Measurements from ENCODE around the gene CIBAR2. TPM values are rescaled to one million over a fixed set of nuclear protein-coding genes. Genes with fewer than 3 reads are reported as not detected.

Gene CIBAR2
- total and polyA plus RNA-seq, 10 of the 15 experiments (the other 5 are each of a cell fraction or from before 2014, with no cell fraction given) = 0.05 to 0.16 (median 0.07) TPM; not detected in 7

DNA sequence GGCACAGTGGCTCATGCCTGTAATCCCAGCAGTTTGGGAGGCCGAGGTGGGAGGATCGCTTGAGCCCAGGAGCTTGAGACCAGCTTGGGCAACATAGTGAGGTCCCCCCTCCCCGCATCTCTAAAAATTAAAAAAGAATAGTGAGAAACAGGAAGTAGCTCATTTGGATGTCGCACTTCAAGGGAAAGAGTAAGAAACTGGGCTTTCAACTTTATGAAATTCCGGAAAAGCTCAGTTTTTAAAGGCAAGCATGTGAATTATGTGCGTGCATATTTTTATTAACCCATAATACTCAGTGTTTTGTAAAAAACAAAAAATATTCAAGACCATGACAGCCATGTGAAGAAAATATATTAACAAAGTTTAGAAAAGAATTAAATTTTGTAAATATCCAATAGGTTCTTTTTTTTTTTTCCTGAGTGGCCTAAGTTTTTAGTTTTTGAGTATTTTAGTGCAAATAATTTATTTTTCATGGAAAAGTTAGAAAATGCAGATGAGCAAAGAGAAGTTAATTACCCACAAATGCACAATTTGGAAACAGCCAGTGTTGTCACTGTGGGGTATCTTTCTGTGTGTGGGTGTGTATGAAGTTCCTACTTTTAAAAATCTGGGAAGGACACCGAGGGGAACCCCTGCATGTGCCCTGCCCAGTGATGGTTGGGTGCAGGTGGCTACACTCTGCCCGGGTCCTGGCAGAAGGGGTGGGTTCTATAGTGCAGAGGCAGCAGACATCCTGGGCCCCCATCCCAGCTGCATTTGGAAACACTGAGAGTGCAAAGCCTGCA, 40.0 kb downstream of the CIBAR2 start:
- H3K27me3 ChIP-seq (replicated peaks in 1 of 2; ENCODE audit: control insufficient read depth in 2 of 2, insufficient read depth in 2 of 2, low read length in 1 of 2) = no peaks in the 10 kb centered on the region
- H3K9me3 ChIP-seq (replicated peaks; ENCODE audit: control insufficient read depth, insufficient read depth, low read length) = no peaks in the 10 kb centered on the region
- H3K79me2 ChIP-seq (ENCODE audit: control insufficient read depth, insufficient read depth, low read length) = no peaks in the 10 kb centered on the region
- no peaks in the 10 kb centered on the region for H3K4me1 ChIP-seq (ENCODE audit: control insufficient read depth, insufficient read depth, low read length)
- H2AFZ ChIP-seq (ENCODE audit: control insufficient read depth, low read depth, low read length) = no peak overlapping the region
- ChIA-PET RAD21 (ENCODE audit: unreplicated experiment) (no interaction called here), POLR2A (no interaction called here), SMC1A (ENCODE audit: uncharacterized antibody, unreplicated experiment) (interaction anchor here (0.6 to 1.2 kb wide), 2 partner anchors 11 to 17 kb away, joined by 3 read pairs; no protein-coding TSS in a partner anchor), CTCF (interaction anchor here (0.9 to 1.7 kb wide), 2 partner anchors 17 to 30 kb away, joined by 3 to 4 read pairs; no protein-coding TSS in a partner anchor)
- no peak for TF ChIP-seq GATAD2B (conservative IDR thresholded peaks at IDR 0.05; ENCODE audit: low read depth)
- TF ChIP-seq SUPT20H (IDR thresholded peaks at IDR 0.05; ENCODE audit: borderline replicate concordance, control insufficient read depth, low read depth, low read length) = no peak
- no peak for TF ChIP-seq FOS (IDR thresholded peaks at IDR 0.05; ENCODE audit: borderline replicate concordance, extremely low read depth, insufficient read length)
- TF ChIP-seq CEBPZ (IDR thresholded peaks at IDR 0.05; ENCODE audit: low read depth, low read length) = no peak
- TF ChIP-seq, protein P1, sequence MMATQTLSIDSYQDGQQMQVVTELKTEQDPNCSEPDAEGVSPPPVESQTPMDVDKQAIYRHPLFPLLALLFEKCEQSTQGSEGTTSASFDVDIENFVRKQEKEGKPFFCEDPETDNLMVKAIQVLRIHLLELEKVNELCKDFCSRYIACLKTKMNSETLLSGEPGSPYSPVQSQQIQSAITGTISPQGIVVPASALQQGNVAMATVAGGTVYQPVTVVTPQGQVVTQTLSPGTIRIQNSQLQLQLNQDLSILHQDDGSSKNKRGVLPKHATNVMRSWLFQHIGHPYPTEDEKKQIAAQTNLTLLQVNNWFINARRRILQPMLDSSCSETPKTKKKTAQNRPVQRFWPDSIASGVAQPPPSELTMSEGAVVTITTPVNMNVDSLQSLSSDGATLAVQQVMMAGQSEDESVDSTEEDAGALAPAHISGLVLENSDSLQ (IDR thresholded peaks at IDR 0.05) = no peak
- TF ChIP-seq, protein P2, sequence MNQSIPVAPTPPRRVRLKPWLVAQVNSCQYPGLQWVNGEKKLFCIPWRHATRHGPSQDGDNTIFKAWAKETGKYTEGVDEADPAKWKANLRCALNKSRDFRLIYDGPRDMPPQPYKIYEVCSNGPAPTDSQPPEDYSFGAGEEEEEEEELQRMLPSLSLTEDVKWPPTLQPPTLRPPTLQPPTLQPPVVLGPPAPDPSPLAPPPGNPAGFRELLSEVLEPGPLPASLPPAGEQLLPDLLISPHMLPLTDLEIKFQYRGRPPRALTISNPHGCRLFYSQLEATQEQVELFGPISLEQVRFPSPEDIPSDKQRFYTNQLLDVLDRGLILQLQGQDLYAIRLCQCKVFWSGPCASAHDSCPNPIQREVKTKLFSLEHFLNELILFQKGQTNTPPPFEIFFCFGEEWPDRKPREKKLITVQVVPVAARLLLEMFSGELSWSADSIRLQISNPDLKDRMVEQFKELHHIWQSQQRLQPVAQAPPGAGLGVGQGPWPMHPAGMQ (IDR thresholded peaks at IDR 0.05; ENCODE audit: borderline replicate concordance) = no peak
- TF ChIP-seq CREB1 (IDR thresholded peaks at IDR 0.05; ENCODE audit: low read depth) = no peak
- WGBS (ENCODE audit: insufficient coverage, insufficient replicate concordance, low lambda C conversion rate, missing lambda C conversion rate) = 74% methylated on average over 8 of the region's 8 CpGs
- H3K27ac ChIP-seq (ENCODE audit: control insufficient read depth, insufficient read depth) = no peak overlapping the region
- no peaks in the 10 kb centered on the region for H3K36me3 ChIP-seq (ENCODE audit: control insufficient read depth in 2 of 2, insufficient read depth in 2 of 2, low read length in 1 of 2)
- in situ Hi-C loops (cut with MboI) (no loop called here), intact Hi-C loops (cut with micrococcal nuclease; ENCODE audit: unreplicated experiment) (no loop called here)
- no peak for FAIRE-seq
- BruUV-seq (replicated peaks) = no TSS peak
- DNase-seq (ENCODE audit: low read depth, low spot score) = no peak
- H3K4me3 ChIP-seq = no peak overlapping the region
- no peaks in the 10 kb centered on the region for H4K20me1 ChIP-seq (ENCODE audit: control insufficient read depth, insufficient read depth)
- H3K4me2 ChIP-seq (ENCODE audit: control insufficient read depth, insufficient read depth) = no peak overlapping the region
- no peak for ATAC-seq
- H3K9ac ChIP-seq (ENCODE audit: control insufficient read depth, insufficient read depth, low read length) = no peak overlapping the region
